OCI-LY7 (cell line): ENCODE measurements around the gene CDKL1.

Experiments used
- EZH2phosphoT487 ChIP-seq: fragments of 200-600 bp; sonication (generic); IDR thresholded peaks from 2 replicates; pipeline ENCODE4 v1.6.1; 2018; ENCODE audit warnings: low read depth, borderline replicate concordance, mild to moderate bottlenecking, mixed run types, antibody characterized with exemption, low read length, moderate library complexity, mixed read lengths
- TF ChIP-seq, protein P1 (sequence below): fragments of 200-600 bp; sonication (generic); conservative IDR thresholded peaks from 2 replicates; pipeline ENCODE4 v1.5.1; 2014; ENCODE audit warnings: mild to moderate bottlenecking, antibody characterized with exemption, low read length, moderate library complexity, mixed read lengths

DNA sequence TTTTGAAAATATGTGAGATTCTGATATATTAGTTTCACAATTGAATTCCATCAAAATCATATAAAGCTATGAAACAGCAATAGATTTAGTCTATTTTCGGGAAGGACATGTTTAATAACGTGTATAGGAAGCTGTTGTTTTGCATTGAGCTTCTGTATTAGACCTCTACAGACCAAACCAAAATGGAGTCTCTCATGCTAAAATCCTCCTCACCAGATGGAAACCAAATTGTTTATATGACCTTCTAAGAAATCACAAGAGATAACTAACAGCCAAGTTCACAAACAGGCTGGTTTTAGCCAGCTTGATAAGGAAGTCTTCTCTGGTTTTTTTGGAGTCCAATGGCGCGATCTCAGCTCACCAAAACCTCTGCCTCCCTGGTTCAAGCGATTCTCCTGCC is 108.5 kb downstream of the CDKL1 start:
- TF ChIP-seq, protein P1, sequence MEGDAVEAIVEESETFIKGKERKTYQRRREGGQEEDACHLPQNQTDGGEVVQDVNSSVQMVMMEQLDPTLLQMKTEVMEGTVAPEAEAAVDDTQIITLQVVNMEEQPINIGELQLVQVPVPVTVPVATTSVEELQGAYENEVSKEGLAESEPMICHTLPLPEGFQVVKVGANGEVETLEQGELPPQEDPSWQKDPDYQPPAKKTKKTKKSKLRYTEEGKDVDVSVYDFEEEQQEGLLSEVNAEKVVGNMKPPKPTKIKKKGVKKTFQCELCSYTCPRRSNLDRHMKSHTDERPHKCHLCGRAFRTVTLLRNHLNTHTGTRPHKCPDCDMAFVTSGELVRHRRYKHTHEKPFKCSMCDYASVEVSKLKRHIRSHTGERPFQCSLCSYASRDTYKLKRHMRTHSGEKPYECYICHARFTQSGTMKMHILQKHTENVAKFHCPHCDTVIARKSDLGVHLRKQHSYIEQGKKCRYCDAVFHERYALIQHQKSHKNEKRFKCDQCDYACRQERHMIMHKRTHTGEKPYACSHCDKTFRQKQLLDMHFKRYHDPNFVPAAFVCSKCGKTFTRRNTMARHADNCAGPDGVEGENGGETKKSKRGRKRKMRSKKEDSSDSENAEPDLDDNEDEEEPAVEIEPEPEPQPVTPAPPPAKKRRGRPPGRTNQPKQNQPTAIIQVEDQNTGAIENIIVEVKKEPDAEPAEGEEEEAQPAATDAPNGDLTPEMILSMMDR = no peak
- no peak for TF ChIP-seq EZH2phosphoT487
